ENCODE results near the gene HSBP1L1.

GRCh38 chr18:79964330-79965118 is at the start of gene HSBP1L1:
- TF ChIP-seq CTCF (IDR thresholded peaks at IDR 0.05), result no peak
- no peak for TF ChIP-seq EP300 (IDR thresholded peaks at IDR 0.05; ENCODE audit: borderline replicate concordance in 1 of 2, low read depth in 1 of 2, low read length in 1 of 2)
- no peak for TF ChIP-seq MXI1 (IDR thresholded peaks at IDR 0.05; ENCODE audit: low read depth, low read length)
- no peak for TF ChIP-seq MEF2A (IDR thresholded peaks at IDR 0.05; ENCODE audit: borderline replicate concordance, low read depth)
- no peak for TF ChIP-seq RCOR1 (IDR thresholded peaks at IDR 0.05; ENCODE audit: low read length)
- no peak for TF ChIP-seq EZH2phosphoT487 (IDR thresholded peaks at IDR 0.05; ENCODE audit: borderline replicate concordance, low read depth)
- no peak for TF ChIP-seq JUND (IDR thresholded peaks at IDR 0.05)
- no peak for TF ChIP-seq NFIC (IDR thresholded peaks at IDR 0.05; ENCODE audit: borderline replicate concordance)
- TF ChIP-seq USF2 (IDR thresholded peaks at IDR 0.05; ENCODE audit: borderline replicate concordance, low read depth, low read length), result no peak
